OCI-M1 (cell line): ENCODE data around the gene NKIRAS1.
"Not testable (repeated sequence)": the region's sequence is repeated elsewhere in the genome, so short reads cannot be mapped to it uniquely, and the experiment has no call there.

ENCODE experiments used
- DNase-seq: peaks from one replicate; lab custom pipeline; 2025; lab: John Stamatoyannopoulos, UW

The NKIRAS1 gene

GRCh38 chr3:23940775-23941174 is 24.0 kb upstream of the NKIRAS1 start:
- DNase-seq, result peak; percentile 39

GRCh38 chr3:23938688-23939087 is 21.9 kb upstream of the NKIRAS1 start:
- peak; percentile 79 for DNase-seq

- no peak for DNase-seq
These were observed 20.5 kb upstream of the NKIRAS1 start for GRCh38 chr3:23937296-23937695.

- no peak for DNase-seq
These were observed 17.5 kb upstream of the NKIRAS1 start for GRCh38 chr3:23934253-23934652.

- DNase-seq, result no peak
These were observed 15.8 kb upstream of the NKIRAS1 start for GRCh38 chr3:23932571-23932970.

GRCh38 chr3:23931597-23931996 is 14.8 kb upstream of the NKIRAS1 start:
- no peak for DNase-seq

- DNase-seq, result peak; percentile 24
These were observed 11.7 kb upstream of the NKIRAS1 start for GRCh38 chr3:23928524-23928923.

GRCh38 chr3:23926736-23927135 is 9.9 kb upstream of the NKIRAS1 start:
- peak; percentile 33 for DNase-seq

- DNase-seq, result no peak
These were observed 9.5 kb upstream of the NKIRAS1 start for GRCh38 chr3:23926246-23926645.

- peak; percentile 79 for DNase-seq
These were observed 7.0 kb upstream of the NKIRAS1 start for GRCh38 chr3:23923786-23924185.

- peak; percentile 44 for DNase-seq
These were observed 4.3 kb upstream of the NKIRAS1 start for GRCh38 chr3:23921052-23921511.

GRCh38 chr3:23920151-23920655 is 3.4 kb upstream of the NKIRAS1 start:
- DNase-seq, result no peak

GRCh38 chr3:23919628-23920027 is 2.8 kb upstream of the NKIRAS1 start:
- no peak for DNase-seq

- not testable (repeated sequence) for DNase-seq
These were observed 1.5 kb upstream of the NKIRAS1 start for GRCh38 chr3:23918331-23918730.

GRCh38 chr3:23917679-23918303 is 1.0 kb upstream of the NKIRAS1 start:
- DNase-seq, result peak; percentile 71

- peak; percentile 62 for DNase-seq
These were observed 471 bp downstream of the NKIRAS1 start for GRCh38 chr3:23916152-23916885.

- DNase-seq, result peak; percentile 68
These were observed 1.2 kb downstream of the NKIRAS1 start for GRCh38 chr3:23915537-23916108.

GRCh38 chr3:23913873-23914743 is 2.7 kb downstream of the NKIRAS1 start:
- DNase-seq, result no peak

- DNase-seq, result no peak
These were observed 3.6 kb downstream of the NKIRAS1 start for GRCh38 chr3:23913182-23913581.

- not testable (repeated sequence) for DNase-seq
These were observed 4.5 kb downstream of the NKIRAS1 start for GRCh38 chr3:23912335-23912734.

GRCh38 chr3:23911397-23911796 is 5.4 kb downstream of the NKIRAS1 start:
- no peak for DNase-seq

- no peak for DNase-seq
These were observed 7.4 kb downstream of the NKIRAS1 start for GRCh38 chr3:23909341-23909740.
